Measurements from ENCODE around the gene NEIL1.
"Not testable (repeated sequence)": the region's sequence is repeated elsewhere in the genome, so short reads cannot be mapped to it uniquely, and the experiment has no call there.

NEIL1 gene

GRCh38 chr15:75333654-75334419 lies 13.0 kb upstream of the NEIL1 start:
- DNase-seq: not testable (repeated sequence)

- DNase-seq: no peak
Observed at GRCh38 chr15:75335313-75335704, 11.5 kb upstream of the NEIL1 start.

- DNase-seq: peak; percentile 30
Observed at GRCh38 chr15:75335705-75336355, 11.0 kb upstream of the NEIL1 start, which contains the start of gene COMMD4. COMMD4 (plus strand) TSS chr15:75336063; CDS start chr15:75336090, 27 bp downstream.

- no peak for DNase-seq
Observed at GRCh38 chr15:75338661-75339240, 8.1 kb upstream of the NEIL1 start.

- DNase-seq: no peak
Observed at GRCh38 chr15:75339531-75340240, 7.2 kb upstream of the NEIL1 start.

- DNase-seq: no peak
Observed at GRCh38 chr15:75342221-75342620, 4.6 kb upstream of the NEIL1 start.

GRCh38 chr15:75343953-75344352 lies 2.9 kb upstream of the NEIL1 start:
- not testable (repeated sequence) for DNase-seq

- peak; percentile 45 for DNase-seq
Observed at GRCh38 chr15:75347222-75348033, 589 bp downstream of the NEIL1 start.

GRCh38 chr15:75348034-75348561 lies 1.3 kb downstream of the NEIL1 start:
- DNase-seq: no peak

GRCh38 chr15:75348562-75349350 lies 1.9 kb downstream of the NEIL1 start:
- no peak for DNase-seq

GRCh38 chr15:75349351-75349669 lies 2.5 kb downstream of the NEIL1 start:
- DNase-seq: not testable (repeated sequence)

GRCh38 chr15:75349851-75350588 lies 3.2 kb downstream of the NEIL1 start:
- DNase-seq: no peak

GRCh38 chr15:75350601-75351361 lies 3.9 kb downstream of the NEIL1 start:
- DNase-seq: no peak

- DNase-seq: no peak
Observed at GRCh38 chr15:75352186-75353080, 5.6 kb downstream of the NEIL1 start.

- DNase-seq: no peak
Observed at GRCh38 chr15:75353604-75354003, 6.8 kb downstream of the NEIL1 start.

- DNase-seq: no peak
Observed at GRCh38 chr15:75354454-75354853, 7.6 kb downstream of the NEIL1 start.

GRCh38 chr15:75355369-75355768 lies 8.5 kb downstream of the NEIL1 start:
- no peak for DNase-seq

- DNase-seq: no peak
Observed at GRCh38 chr15:75356006-75356405, 9.2 kb downstream of the NEIL1 start.

GRCh38 chr15:75356517-75356916 lies 9.7 kb downstream of the NEIL1 start:
- no peak for DNase-seq
